GM08714 (cell line): ENCODE results near the gene PCDHGB5.
"Not testable (repeated sequence)": the region's sequence is repeated elsewhere in the genome, so short reads cannot be mapped to it uniquely, and the experiment has no call there.

Experiments used
- H3K4me3 ChIP-seq: fragments of 200-500 bp; sonication (Bioruptor generic); 2 replicates; pipeline ENCODE4 v1.5.1; 2014; ENCODE audit warnings: mild to moderate bottlenecking, low read length, inconsistent platforms
- ZNF274 ChIP-seq: IDR thresholded peaks from 2 replicates; pipeline ENCODE4 v1.6.1; 2012; ENCODE audit warnings: mild to moderate bottlenecking, low read depth, low read length

The PCDHGB5 gene

DNA sequence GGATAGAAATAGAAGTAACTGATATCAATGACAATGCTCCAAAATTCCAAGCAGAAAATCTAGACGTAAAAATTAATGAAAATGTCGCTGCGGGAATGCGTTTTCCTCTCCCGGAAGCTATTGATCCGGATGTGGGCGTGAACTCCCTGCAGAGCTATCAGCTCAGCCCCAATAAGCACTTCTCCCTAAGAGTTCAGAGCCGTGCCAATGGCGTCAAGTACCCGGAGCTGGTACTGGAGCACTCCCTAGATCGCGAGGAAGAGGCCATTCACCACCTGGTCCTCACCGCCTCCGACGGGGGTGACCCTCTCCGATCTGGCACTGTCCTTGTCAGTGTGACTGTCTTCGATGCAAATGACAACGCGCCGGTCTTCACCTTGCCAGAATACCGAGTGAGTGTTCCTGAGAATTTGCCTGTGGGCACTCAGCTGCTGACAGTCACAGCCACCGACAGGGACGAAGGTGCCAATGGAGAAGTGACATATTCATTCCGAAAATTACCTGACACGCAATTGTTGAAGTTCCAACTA, 15.9 kb downstream of the PCDHGB5 start:
- peak overlapping the region; percentile 77; the same call in 1 of the 2 replicates for H3K4me3 ChIP-seq
- no peak for TF ChIP-seq ZNF274

DNA sequence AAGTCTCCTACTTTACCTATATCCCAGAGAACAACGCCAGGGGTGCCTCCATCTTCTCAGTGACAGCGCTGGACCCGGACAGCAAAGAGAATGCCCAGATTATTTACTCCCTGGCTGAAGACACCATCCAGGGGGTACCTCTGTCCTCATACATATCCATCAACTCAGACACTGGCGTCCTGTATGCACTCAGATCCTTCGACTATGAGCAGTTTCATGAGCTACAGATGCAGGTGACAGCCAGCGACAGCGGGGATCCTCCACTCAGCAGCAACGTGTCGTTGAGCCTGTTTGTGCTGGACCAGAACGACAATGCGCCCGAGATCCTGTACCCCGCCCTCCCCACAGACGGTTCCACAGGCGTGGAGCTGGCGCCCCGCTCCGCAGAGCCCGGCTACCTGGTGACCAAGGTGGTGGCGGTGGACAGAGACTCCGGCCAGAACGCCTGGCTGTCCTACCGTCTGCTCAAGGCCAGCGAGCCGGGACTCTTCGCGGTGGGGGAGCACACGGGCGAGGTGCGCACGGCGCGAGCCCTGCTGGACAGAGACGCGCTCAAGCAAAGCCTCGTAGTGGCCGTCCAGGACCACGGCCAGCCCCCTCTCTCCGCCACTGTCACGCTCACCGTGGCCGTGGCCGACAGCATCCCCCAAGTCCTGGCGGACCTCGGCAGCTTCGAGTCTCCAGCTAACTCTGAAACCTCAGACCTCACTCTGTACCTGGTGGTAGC, 17.0 kb downstream of the PCDHGB5 start:
- not testable (repeated sequence) for H3K4me3 ChIP-seq

DNA sequence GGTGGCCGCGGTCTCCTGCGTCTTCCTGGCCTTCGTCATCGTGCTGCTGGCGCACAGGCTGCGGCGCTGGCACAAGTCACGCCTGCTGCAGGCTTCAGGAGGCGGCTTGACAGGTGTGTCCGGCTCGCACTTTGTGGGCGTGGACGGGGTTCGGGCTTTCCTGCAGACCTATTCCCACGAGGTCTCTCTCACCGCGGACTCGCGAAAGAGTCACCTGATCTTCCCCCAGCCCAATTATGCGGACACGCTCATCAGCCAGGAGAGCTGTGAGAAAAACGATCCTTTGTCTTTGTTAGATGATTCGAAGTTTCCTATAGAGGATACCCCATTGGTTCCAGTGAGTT, 17.5 kb downstream of the PCDHGB5 start:
- H3K4me3 ChIP-seq: not testable (repeated sequence)

GRCh38 chr5:141417494-141418172, 19.9 kb downstream of the PCDHGB5 start, which contains the start of gene PCDHGB7:
Gene PCDHGB7, plus strand, starts transcription at chr5:141417677. Its CDS starts 183 bp downstream, at chr5:141417860.
- H3K4me3 ChIP-seq: peak within 1 kb of the TSS; percentile 28; the same call in 1 of the 2 replicates

GRCh38 chr5:141419074-141419880, 21.5 kb downstream of the PCDHGB5 start:
- no peak for TF ChIP-seq ZNF274
- no peak overlapping the region for H3K4me3 ChIP-seq

DNA sequence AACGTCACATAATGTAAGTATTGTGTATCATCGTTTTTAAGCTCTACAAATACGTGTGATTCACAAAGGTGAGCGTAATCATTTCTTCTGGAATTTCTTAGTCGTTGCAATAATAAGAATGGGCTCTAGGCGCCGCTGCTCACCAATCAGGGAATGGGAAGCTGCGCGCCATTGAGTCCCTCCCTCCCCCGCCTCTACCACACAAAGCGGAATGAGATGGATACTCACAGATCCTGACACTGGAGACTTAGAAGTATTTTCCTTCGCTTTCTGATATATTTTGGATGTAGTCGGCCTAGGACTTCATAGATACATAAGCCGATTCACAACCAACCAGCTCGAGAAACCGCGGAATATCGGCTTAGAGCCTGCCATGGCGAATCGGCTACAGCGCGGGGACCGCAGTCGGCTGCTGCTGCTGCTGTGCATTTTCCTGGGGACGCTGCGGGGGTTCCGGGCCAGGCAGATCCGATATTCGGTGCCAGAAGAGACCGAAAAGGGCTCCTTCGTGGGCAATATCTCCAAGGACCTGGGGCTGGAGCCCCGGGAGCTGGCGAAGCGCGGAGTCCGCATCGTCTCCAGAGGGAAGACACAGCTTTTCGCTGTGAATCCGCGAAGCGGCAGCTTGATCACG, 23.2 kb downstream of the PCDHGB5 start, which contains the start of gene PCDHGA11:
PCDHGA11 (plus strand) TSS at position 197 of the 634 bp plus-strand sequence; CDS start at position 374, 177 bp downstream.
- peak within 1 kb of the TSS; percentile 56 for H3K4me3 ChIP-seq
- no peak for TF ChIP-seq ZNF274

- no peak for TF ChIP-seq ZNF274
- H3K4me3 ChIP-seq: peak overlapping the region; percentile 56
Measured at GRCh38 chr5:141421489-141421855, 23.7 kb downstream of the PCDHGB5 start.

GRCh38 chr5:141422742-141423291, 25.1 kb downstream of the PCDHGB5 start:
- no peak for TF ChIP-seq ZNF274
- H3K4me3 ChIP-seq: no peak overlapping the region

GRCh38 chr5:141427783-141428426, 30.2 kb downstream of the PCDHGB5 start:
- no peak overlapping the region for H3K4me3 ChIP-seq
- TF ChIP-seq ZNF274: no peak

DNA sequence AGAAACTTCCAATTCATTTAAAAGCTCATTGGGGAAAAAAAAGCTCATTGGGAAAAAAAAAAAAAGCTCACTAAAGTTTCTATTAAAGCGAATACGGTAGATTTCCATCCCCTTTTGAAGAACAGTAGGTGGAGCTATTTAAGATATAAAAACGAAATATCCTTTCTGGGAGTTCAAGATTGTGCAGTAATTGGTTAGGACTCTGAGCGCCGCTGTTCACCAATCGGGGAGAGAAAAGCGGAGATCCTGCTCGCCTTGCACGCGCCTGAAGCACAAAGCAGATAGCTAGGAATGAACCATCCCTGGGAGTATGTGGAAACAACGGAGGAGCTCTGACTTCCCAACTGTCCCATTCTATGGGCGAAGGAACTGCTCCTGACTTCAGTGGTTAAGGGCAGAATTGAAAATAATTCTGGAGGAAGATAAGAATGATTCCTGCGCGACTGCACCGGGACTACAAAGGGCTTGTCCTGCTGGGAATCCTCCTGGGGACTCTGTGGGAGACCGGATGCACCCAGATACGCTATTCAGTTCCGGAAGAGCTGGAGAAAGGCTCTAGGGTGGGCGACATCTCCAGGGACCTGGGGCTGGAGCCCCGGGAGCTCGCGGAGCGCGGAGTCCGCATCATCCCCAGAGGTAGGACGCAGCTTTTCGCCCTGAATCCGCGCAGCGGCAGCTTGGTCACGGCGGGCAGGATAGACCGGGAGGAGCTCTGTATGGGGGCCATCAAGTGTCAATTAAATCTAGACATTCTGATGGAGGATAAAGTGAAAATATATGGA, 32.8 kb downstream of the PCDHGB5 start, which contains the start of gene PCDHGA12:
PCDHGA12 (plus strand) TSS at position 176 of the 782 bp plus-strand sequence; CDS start at position 429, 253 bp downstream.
- TF ChIP-seq ZNF274: no peak
- peak within 1 kb of the TSS; percentile 43; the same call in 1 of the 2 replicates for H3K4me3 ChIP-seq

DNA sequence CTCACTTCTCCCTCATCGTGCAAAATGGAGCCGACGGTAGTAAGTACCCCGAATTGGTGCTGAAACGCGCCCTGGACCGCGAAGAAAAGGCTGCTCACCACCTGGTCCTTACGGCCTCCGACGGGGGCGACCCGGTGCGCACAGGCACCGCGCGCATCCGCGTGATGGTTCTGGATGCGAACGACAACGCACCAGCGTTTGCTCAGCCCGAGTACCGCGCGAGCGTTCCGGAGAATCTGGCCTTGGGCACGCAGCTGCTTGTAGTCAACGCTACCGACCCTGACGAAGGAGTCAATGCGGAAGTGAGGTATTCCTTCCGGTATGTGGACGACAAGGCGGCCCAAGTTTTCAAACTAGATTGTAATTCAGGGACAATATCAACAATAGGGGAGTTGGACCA, 33.5 kb downstream of the PCDHGB5 start:
- TF ChIP-seq ZNF274: no peak
- H3K4me3 ChIP-seq: peak overlapping the region; percentile 43; the same call in 1 of the 2 replicates

GRCh38 chr5:141432308-141432707, 34.6 kb downstream of the PCDHGB5 start:
- not testable (repeated sequence) for H3K4me3 ChIP-seq

DNA sequence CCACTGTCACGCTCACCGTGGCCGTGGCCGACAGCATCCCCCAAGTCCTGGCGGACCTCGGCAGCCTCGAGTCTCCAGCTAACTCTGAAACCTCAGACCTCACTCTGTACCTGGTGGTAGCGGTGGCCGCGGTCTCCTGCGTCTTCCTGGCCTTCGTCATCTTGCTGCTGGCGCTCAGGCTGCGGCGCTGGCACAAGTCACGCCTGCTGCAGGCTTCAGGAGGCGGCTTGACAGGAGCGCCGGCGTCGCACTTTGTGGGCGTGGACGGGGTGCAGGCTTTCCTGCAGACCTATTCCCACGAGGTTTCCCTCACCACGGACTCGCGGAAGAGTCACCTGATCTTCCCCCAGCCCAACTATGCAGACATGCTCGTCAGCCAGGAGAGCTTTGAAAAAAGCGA, 35.0 kb downstream of the PCDHGB5 start:
- not testable (repeated sequence) for H3K4me3 ChIP-seq
